Right lobe of liver (tissue), 4 donors: ENCODE results near the gene SIM2.

Experiments used
- POLR2A ChIP-seq: fragments of 450-650 bp; IDR thresholded peaks from one replicate; pipeline ENCODE4 v1.6.1; 2017; ENCODE audit warnings: antibody characterized with exemption, mild to moderate bottlenecking
- TF ChIP-seq, protein P1 (sequence below), 4 donors: fragments of 200-600 bp in 3 of 4; fragments of 450-650 bp in 1 of 4; IDR thresholded peaks; one replicate each; pipeline versions ENCODE4 v1.5.1 to v1.8.0; 2016 to 2022; ENCODE audit warnings: antibody characterized with exemption in 4 of 4, mild to moderate bottlenecking in 2 of 4
- donor health status: DM: no; HTN: no; CAD: no.
- donor health status: DM: no; HTN: no; CAD: no.
- donor health status: DM: no; HTN: yes; CAD: no.

- TF ChIP-seq, protein P1, sequence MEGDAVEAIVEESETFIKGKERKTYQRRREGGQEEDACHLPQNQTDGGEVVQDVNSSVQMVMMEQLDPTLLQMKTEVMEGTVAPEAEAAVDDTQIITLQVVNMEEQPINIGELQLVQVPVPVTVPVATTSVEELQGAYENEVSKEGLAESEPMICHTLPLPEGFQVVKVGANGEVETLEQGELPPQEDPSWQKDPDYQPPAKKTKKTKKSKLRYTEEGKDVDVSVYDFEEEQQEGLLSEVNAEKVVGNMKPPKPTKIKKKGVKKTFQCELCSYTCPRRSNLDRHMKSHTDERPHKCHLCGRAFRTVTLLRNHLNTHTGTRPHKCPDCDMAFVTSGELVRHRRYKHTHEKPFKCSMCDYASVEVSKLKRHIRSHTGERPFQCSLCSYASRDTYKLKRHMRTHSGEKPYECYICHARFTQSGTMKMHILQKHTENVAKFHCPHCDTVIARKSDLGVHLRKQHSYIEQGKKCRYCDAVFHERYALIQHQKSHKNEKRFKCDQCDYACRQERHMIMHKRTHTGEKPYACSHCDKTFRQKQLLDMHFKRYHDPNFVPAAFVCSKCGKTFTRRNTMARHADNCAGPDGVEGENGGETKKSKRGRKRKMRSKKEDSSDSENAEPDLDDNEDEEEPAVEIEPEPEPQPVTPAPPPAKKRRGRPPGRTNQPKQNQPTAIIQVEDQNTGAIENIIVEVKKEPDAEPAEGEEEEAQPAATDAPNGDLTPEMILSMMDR (IDR thresholded peaks at IDR 0.05) = no peak
- no peak for TF ChIP-seq POLR2A
These were observed 67.6 kb downstream of the SIM2 start for GRCh38 chr21:36766511-36766910.
